CD4-positive, alpha-beta T cell treated with Interleukin-1 beta for 1 hour (primary cell): ENCODE measurements around the gene HNRNPCL2.
"Not testable (repeated sequence)": the region's sequence is repeated elsewhere in the genome, so short reads cannot be mapped to it uniquely, and the experiment has no call there.

Source experiments
- DNase-seq, 2 donors: peaks; one replicate each; pipeline ENCODE4 v3.0.0-alpha.2; 2020 to 2022

The HNRNPCL2 gene

DNA sequence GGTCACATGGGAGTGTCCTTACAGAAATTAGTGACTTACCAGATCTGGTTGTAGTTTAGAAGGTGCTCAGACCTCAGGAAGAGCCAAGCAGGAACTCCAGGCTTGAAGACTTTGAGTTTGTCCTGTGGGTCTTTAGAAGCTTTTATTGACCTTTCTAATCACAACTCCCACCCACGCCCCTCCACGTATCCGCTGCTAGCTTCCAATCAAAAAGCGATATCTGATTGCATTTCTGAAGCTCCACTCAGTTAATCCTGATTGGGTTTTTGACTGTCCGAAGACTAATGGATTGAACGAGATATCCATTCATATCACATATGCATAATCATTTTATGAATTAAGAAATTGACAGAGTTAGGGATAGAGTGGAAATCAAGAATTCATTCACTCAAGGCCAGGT lies at the start of gene HNRNPCL2:
Gene HNRNPCL2 (minus strand): TSS at position 101 of the 400 bp plus-strand sequence. CDS start 454 bp downstream, outside the sequence.
- not testable (repeated sequence) for DNase-seq

DNA sequence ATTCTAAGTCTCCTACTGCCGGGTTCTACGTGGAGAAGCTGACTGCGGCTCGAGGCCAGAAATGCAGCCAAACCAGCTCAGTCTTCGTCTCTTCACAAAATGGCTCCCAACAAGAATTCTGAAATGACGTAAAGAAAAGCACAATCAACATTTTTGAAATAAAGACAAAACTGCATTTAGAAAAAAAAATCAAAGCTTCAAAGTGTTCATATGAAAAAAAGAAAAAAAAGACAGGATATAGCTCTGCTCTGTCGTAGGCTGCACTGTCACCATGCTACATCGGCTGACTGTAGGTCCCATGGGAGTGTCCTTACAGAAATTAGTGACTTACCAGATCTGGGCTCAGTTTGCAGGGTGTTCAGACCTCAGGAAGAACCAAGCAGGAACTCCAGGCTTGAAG lies 48.9 kb upstream of the HNRNPCL2 start, which contains the start of gene HNRNPCL4:
Gene HNRNPCL4 (minus strand): TSS at position 101 of the 400 bp plus-strand sequence. CDS start 164 bp downstream, outside the sequence.
- not testable (repeated sequence) for DNase-seq

DNA sequence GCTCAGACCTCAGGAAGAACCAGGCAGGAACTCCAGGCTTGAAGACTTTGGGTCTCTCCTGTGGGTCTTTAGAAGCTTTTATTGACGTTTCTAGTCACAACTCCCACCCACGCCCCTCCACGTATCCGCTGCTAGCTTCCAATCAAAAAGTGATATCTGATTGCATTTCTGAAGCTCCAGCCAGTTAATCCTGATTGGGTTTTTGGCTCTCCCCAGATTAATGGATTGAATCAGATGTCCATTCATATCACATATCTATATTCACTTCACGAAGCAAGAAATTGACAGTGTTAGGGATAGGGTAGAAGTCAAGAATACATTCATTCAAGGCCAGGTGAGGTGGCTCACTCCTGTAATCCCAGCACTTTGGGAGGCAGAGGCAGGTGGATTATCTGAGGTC lies 39.3 kb upstream of the HNRNPCL2 start, which contains the start of gene PRAMEF26:
Gene PRAMEF26 (minus strand): TSS at position 101 of the 400 bp plus-strand sequence. CDS start 2,914 bp downstream, outside the sequence.
- DNase-seq = not testable (repeated sequence)

DNA sequence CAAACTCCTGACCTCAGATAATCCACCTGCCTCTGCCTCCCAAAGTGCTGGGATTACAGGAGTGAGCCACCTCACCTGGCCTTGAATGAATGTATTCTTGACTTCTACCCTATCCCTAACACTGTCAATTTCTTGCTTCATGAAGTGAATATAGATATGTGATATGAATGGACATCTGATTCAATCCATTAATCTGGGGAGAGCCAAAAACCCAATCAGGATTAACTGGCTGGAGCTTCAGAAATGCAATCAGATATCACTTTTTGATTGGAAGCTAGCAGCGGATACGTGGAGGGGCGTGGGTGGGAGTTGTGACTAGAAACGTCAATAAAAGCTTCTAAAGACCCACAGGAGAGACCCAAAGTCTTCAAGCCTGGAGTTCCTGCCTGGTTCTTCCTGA lies 46.2 kb downstream of the HNRNPCL2 start, which contains the start of gene PRAMEF25:
Gene PRAMEF25 (plus strand): TSS at position 301 of the 400 bp plus-strand sequence. CDS start 2,920 bp downstream, outside the sequence.
- DNase-seq = not testable (repeated sequence)
